Skin of body (tissue), 2 donors: Measurements from ENCODE around the gene DLG1. TPM values are rescaled to one million over a fixed set of nuclear protein-coding genes. Genes with fewer than 3 reads are reported as not detected.
"Not testable (repeated sequence)": the region's sequence is repeated elsewhere in the genome, so short reads cannot be mapped to it uniquely, and the experiment has no call there.

Experiments used
- DNase-seq: peaks from one replicate; lab custom pipeline; 2025; lab: John Stamatoyannopoulos, UW
- total RNA-seq: library from RNA; depleted of rRNA; stranded (reverse); fragments of >200 nt; gene quantifications from one replicate; pipeline ENCODE4 v1.2.3, GENCODE V29; 2014

Gene DLG1
- total RNA-seq, 1 donor from 2014 or later: 119 TPM

GRCh38 chr3:197212290-197212689, 86.1 kb downstream of the DLG1 start:
- DNase-seq: no peak

GRCh38 chr3:197211698-197212097, 86.7 kb downstream of the DLG1 start:
- DNase-seq: not testable (repeated sequence)

GRCh38 chr3:197209366-197210260, 88.8 kb downstream of the DLG1 start:
- DNase-seq: no peak

DNA sequence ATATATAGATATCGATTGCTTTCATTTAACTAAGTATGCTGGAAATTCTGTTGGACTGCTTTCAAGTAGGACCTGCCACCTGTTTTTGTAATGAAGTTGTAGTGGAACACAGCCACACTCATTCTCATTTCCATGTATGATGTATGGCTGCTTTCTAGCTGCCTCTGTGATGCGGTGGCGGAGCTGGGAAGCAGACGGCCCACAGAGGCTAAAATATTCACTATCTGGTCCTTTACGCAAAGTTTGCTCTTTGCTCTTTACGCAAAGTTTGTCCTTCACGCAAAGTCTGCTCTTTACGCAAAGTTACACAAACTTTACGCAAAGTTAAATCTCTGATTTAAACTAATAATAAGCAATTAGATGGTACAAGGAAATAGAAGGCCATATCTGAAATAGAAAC, 91.5 kb downstream of the DLG1 start:
- DNase-seq: no peak

GRCh38 chr3:197205675-197206074, 92.7 kb downstream of the DLG1 start:
- no peak for DNase-seq

DNA sequence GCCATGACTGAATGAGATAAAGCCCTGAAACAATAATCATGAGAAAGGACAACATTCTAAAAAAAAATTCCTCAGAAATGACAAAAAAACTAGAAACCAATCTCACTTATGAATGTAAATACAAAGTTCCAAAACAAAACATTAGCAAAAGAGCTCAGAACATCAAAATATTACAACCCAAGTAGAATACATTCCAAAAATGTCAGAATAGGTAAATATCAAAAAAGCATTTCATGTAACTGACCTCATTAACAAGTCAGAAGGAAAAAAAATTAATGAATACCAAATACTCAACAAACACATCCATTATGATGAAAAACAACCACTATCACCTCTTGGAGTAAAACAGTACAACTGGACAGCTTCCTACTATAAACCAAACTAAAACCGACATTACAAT, 93.1 kb downstream of the DLG1 start:
- no peak for DNase-seq

GRCh38 chr3:197204736-197205135, 93.7 kb downstream of the DLG1 start:
- no peak for DNase-seq

DNA sequence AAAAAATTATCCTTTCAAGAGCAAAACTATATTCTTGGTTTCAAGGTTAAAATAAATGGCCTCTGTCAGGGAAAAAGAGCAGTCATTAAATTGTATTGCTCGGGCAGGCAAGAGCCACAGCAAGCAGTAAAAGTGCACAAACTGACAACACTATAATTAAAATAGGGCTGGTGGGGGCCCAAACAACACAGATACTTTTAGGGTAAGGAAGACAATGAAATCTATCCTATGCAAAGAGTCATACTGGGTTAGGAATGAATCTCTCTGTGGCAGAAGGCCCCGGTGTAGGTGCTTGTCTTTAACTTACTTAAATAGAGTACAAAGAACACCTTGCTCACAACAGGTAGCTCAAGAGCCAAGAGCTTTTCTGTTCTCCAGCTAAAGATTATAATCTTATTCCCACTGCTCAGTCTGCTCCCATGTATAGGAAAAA, 94.7 kb downstream of the DLG1 start:
- DNase-seq: no peak

- DNase-seq: no peak
Measured at GRCh38 chr3:197202694-197203093, 95.7 kb downstream of the DLG1 start.

DNA sequence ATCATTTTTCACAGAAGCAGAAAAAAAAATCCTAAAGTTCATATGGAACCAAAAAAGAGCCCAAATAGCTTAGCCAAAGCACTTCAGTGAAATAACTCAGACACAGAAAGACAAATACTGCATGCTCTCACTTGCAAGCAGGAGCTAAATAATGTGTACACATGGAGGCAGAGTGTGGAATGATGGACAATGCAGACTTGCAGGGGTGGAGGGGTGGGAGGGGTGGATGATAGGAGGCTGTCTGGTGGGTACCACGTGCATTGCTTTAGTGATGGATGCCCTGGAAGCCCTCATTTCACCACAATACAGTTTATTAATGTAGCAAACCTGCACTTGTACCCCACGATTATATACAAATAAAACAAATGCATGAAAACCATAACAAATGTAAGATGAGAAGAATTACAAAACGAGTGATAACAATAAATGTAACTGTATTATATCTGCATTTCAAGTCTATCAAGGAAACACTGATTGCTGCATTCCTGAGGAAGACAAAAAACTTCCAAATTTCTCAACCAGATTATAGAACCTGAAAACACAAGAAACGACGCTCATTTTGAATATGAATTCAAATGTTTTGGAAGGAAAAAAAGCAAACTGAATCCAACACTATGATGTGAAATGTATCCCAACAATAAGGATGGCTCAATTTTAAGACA, 96.5 kb downstream of the DLG1 start:
- DNase-seq: no peak

GRCh38 chr3:197200856-197201255, 97.6 kb downstream of the DLG1 start:
- DNase-seq: not testable (repeated sequence)

DNA sequence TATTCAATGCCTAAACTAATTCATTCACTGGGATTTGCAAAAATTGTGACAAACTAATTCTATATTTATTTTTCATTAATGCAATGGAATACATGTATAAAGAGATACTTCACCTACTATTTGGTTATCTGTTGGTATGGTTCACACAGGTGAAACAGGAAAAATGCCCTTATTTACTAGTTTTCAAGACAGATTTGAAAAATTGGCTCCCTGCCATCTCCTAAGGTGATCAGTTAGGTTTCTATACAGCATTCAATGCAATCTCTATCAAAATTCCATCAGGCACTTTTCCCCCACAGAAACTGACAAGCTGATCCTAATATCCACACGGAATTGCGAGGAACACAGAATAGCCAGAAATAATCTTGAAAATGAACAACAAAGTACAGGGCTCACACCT, 101.1 kb downstream of the DLG1 start:
- no peak for DNase-seq

- no peak for DNase-seq
Measured at GRCh38 chr3:197196192-197196591, 102.2 kb downstream of the DLG1 start.

- no peak for DNase-seq
Measured at GRCh38 chr3:197195326-197195725, 103.1 kb downstream of the DLG1 start.

- not testable (repeated sequence) for DNase-seq
Measured at GRCh38 chr3:197193759-197194158, 104.7 kb downstream of the DLG1 start.

DNA sequence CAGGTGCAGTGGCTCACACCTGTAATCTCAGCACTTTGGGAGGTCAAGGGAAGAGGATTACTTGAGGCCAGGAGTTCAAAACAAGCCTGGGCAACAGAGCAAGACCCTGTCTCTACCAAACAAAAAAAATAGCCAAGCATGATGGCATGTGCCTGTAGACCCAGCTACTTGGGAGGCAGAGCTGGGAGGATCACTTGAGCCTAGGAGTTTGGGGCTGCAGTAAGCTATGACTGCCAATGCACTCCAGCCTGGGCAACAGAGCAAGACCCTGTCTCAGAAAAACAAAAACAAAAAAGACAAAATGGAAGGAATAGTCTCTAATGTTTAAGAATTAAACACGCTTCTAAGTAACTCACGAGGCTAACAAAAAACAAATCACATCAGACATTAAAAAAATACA, 106.5 kb downstream of the DLG1 start:
- no peak for DNase-seq

DNA sequence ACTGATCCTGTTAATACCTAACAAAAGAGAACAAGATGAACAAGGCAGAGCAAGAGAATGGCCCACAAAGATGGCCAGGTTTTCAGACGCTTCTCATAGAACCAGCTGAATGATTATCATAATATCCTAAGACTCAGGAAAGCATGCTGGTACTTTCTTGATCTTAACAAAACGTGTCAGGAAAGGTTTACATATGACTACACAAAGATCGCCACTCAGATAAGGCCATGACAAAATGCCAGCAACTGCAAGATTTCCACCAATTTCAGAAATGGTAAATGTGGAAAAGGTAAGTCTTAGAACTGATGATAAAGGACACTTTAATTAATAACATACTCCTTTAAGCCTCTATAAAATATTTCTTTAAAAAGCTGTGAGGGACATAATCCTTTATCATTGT, 108.8 kb downstream of the DLG1 start:
- DNase-seq: no peak

GRCh38 chr3:197188963-197189362, 109.4 kb downstream of the DLG1 start:
- no peak for DNase-seq

GRCh38 chr3:197186887-197187588, 111.4 kb downstream of the DLG1 start:
- peak; percentile 28 for DNase-seq

- no peak for DNase-seq
Measured at GRCh38 chr3:197183582-197183981, 114.8 kb downstream of the DLG1 start.

DNA sequence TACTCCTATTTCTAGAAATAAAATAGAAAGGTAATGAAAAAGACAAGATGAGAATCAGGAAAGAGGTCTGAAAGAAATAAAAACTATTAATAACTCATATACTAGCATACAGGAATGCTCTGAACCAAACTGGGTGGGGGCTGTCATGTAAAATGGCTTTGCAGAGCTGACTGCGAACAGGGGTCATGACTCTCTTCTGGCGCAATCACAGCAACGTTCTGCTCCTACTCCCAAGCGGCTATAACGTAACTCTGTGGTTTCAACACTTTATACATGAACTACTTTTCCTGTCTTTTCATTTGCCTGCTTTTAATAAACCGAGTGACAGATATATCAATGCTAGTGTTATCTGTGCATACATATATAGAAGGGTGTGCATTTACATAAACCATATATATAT, 116.7 kb downstream of the DLG1 start:
- DNase-seq: peak; percentile 65

DNA sequence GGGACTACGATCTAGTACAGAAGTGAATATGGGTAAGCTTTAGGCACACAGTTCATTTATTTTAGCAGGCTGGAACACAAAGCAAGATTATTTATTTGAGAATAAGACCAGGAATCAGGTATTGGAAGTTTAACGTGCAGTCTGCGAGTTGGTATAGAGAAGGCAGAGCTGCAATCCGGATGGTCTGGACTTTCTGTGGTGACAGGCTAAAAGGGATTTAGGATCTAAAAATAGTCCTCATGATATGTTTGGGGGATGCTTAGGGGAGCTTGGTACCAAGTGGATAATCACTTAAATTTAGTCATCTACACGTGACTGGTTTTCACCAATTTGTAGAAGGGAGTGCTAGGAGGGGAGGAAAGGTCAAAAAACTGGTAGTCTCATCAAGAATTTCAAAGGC, 119.4 kb downstream of the DLG1 start:
- no peak for DNase-seq
